Skeletal muscle cell (primary cell): ENCODE results near the gene ZFP28.
A peak's percentile ranks its signal among the peaks of the same experiment; 100 is the strongest.

Experiments used
- DNase-seq: peaks from one replicate; pipeline ENCODE4 v3.0.0-alpha.2; 2010; ENCODE audit warnings: low read depth
- H3K4me3 ChIP-seq: 2 replicates; pipeline ENCODE4 v1.5.1; 2011; ENCODE audit warnings: low read depth, mild to moderate bottlenecking, control low read depth, low read length, moderate library complexity

ZFP28 gene

DNA sequence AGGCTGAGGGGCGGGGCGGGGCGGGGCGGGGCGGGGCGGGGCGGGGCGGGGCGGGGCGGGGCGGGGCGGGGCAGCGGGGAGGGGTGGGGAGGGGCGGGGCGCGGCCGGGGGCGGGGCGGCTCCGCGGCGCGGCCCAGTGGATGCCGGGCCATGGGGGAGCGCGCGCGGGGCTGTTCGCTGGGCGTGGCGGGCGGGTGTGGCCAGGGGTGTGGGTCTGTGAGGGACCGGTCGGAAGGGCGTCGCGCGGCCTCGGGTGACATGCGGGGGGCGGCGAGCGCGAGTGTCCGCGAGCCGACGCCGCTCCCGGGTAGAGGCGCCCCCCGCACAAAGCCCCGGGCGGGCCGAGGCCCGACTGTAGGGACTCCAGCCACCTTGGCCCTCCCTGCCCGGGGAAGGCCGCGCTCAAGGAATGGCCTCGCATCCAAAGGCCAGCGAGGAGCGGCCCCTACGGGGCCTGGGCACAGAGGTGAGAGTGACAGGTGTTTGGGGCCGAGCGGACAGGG lies at the start of gene ZFP28:
Gene ZFP28 (plus strand): TSS at position 188 of the 503 bp plus-strand sequence. CDS start 71 bp downstream, at position 259.
- DNase-seq: no peak
- peak within 1 kb of the TSS; percentile 77 for H3K4me3 ChIP-seq

DNA sequence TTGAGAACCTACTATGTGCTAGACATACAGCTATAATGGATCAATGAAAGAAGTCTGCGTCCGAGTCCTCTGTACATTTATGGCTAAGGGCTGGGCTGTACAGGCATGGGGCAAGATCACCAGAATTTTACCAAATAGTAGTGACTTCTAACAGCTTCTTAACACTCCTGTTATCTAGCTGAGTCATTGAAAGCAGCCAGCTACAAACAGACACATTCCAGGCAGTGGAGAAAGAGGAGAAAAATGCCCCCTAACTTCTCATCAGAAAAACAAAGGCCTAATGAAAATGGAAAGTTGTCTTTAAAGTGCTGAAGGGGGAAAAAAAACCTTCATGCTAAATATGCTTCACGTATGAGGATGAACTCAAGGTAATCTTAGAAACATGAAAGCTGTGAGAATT lies 47.3 kb upstream of the ZFP28 start:
- H3K4me3 ChIP-seq: no peak overlapping the region
- DNase-seq: no peak

DNA sequence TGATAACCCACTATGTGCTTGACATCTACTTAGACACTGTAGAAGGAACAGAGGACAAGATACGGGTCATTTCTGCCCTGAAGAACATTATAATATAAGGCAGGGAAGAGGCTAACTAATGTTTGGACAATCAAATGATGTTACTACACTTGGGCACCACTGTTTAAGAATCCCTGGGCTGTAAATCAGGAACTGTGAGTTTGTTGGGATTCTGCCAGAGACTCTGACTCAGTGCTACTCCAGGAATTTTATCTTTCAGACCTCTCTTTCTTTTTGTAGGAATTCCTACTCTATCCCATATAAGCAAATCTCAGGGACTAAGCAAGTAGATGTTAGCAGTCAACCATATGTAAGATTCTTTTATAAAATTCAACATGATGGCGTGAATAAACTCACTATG lies 34.2 kb upstream of the ZFP28 start:
- DNase-seq: peak; percentile 23
- no peak overlapping the region for H3K4me3 ChIP-seq

DNA sequence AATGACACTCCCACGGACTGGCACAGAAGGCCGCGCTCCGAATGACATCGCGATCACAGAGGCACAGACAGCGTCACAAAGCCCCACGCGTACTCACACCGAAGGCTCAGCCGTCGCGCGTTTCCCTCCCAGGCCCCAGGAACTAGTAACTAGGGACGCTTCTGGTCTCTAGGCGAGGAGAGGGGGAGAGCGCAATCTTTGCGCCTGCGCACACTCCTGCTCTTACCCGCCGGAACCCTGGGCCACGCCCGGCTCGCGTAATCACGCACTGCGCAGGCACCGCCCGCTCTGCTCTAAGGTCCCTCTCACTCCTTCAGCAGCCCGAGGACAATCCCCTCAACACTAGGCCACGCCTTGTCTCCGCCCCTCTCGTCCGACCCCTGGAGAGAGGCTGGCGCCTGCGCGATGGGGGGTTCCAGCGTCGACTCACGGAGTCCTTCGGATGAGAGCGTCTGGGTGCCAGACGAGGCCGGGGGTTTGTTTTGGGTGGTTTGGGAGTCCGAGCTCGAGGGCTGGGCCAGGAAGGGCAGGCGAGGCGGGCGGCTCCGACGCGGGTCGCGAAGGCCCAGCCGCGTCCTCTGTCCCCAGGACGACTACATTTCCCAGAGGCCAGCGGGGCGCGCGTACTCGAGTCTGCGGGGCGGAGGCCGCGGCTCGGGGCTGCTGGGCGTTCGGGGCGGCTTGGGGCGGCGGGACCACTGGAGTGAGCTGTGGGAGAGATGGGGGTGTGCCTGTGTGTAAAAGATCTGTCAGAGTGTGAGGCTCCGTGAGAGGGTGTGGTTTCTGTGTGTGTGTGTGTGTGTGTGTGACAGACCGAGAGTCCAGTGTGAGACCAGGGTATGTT lies 31.1 kb upstream of the ZFP28 start, which contains the start of gene ZNF471:
Gene ZNF471 (plus strand): TSS at position 410 of the 844 bp plus-strand sequence. CDS start 3,717 bp downstream, outside the sequence.
- peak; percentile 95 for DNase-seq
- H3K4me3 ChIP-seq: peak within 1 kb of the TSS; percentile 71

DNA sequence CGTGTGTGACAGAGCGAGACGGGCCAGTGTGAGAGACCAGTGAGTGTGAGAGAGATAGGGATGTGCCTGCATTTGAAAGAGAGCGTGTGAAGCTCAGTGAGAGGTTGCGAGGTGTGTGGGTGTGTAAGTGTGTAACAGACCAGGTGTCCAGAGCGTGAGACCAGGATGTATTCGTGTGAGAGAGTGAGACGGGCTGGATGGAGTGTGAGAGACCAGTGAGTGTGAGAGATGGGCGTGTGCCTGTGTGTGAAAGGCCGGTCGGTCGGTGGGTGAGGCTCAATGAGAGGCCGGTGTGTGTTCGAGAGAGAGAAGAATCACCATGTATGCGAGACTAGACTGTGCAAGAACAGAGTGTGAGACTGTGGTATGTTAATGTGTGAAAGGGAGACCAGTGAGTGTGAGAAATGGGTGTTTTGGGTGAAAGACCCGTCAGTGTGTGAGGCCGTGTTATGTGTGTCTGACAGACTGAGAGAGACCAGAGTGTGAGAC lies 30.4 kb upstream of the ZFP28 start:
- H3K4me3 ChIP-seq: peak overlapping the region; percentile 71
- no peak for DNase-seq

DNA sequence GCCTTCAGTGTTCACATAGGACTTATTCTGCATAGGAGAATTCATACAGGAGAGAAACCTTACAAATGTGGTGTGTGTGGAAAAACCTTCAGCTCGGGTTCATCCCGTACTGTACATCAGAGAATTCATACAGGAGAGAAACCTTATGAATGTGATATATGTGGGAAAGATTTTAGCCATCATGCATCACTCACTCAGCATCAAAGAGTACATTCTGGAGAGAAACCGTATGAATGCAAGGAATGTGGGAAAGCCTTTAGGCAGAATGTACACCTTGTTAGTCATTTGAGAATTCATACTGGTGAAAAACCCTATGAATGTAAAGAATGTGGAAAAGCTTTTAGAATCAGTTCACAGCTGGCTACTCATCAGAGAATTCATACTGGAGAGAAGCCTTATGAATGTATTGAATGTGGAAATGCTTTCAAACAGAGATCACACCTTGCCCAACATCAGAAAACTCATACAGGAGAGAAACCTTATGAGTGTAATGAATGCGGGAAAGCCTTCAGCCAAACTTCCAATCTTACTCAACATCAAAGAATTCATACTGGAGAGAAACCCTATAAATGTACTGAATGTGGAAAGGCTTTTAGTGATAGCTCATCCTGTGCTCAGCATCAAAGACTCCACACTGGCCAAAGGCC lies 13.4 kb upstream of the ZFP28 start:
- no peak overlapping the region for H3K4me3 ChIP-seq
- no peak for DNase-seq

DNA sequence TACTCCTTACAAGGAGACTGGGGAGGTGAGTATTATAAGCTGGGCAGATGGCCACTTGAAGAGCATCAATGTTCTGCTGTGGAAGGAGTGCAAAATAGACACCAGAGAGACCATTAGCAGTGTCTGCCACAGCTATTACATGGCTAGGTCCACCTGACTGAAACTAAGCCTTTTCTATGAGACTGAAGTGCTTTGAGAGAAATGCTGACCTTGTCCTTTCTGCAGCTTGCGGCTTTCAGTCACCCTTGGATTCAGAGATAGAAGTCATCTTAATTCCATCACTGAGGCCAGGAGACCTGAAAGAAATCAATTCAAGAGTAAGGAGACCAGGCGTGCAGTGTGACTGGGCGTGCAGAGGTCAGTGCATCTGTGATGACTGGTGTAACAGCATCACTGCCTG lies 1.3 kb upstream of the ZFP28 start:
- no peak for DNase-seq
- peak overlapping the region; percentile 77 for H3K4me3 ChIP-seq

DNA sequence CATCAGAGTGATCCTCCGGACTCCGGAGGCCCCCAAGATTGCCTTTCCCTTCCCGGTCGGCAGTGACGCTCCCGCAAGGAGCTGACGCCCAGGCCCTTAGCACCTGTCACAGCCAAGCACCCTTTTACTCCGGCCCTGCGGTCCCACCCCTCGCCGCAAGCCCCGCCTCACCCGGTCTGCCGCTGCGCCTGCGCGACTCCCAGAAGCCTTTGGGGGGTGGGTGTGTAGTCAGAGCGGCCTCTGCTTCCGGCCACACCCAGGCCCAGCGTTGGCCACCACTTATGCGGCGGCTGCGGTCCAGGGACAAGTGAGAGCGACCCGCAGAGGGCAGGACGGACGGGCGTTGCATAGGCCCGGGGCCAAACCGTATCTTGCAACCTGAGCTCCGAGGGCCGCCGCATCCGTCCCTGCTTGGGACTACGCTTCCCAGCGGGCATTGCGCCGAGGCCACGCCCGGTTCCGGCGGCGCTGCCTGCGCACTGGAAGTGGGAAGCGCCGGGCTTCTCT lies 441 bp upstream of the ZFP28 start:
- peak overlapping the region; percentile 77 for H3K4me3 ChIP-seq
- peak; percentile 67 for DNase-seq

DNA sequence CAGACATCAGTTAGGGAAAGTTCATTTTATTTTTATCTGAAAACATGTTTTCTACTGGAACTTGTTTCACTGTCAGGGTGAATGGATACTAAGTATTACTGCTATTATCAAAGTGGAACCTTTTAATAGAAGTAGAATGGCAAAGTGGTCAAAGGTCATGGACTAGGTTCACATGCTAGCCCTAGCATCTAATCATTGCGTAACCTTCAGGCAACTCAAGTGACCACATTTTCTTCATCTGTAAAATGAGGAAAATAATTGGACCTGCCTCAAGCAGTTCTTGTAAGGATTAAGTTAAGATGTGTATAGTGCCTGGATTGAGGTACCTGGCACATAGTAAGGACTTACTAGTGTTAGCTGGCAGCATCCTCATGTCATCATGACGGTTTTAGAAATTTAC lies 5.0 kb downstream of the ZFP28 start:
- no peak overlapping the region for H3K4me3 ChIP-seq
- DNase-seq: no peak

DNA sequence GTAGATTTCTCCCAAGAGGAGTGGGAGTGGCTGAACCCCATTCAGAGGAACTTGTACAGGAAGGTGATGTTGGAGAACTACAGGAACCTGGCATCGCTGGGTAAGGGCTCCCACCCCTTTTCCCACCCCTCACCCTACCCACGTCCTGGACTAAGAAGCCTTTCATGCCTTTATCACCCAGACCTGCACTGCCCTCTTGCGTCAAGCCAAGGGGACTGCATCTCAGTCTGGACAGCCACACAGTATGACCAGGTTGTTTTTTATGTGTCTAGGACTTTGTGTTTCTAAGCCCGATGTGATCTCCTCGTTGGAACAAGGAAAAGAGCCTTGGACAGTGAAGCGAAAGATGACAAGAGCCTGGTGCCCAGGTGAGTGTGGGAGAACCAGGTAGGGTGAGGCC lies 8.8 kb downstream of the ZFP28 start:
- no peak overlapping the region for H3K4me3 ChIP-seq
- DNase-seq: no peak

DNA sequence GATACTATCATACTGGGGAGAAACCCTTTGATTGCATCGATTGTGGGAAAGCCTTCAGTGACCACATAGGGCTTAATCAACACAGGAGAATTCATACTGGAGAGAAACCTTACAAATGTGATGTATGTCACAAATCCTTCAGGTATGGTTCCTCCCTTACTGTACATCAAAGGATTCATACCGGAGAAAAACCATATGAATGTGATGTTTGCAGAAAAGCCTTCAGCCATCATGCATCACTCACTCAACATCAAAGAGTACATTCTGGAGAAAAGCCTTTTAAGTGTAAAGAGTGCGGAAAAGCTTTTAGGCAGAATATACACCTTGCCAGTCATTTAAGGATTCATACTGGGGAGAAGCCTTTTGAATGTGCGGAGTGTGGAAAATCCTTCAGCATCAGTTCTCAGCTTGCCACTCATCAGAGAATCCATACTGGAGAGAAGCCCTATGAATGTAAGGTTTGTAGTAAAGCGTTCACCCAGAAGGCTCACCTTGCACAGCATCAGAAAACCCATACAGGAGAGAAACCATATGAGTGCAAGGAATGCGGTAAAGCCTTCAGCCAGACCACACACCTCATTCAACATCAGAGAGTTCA lies 15.6 kb downstream of the ZFP28 start:
- DNase-seq: no peak
- no peak overlapping the region for H3K4me3 ChIP-seq

DNA sequence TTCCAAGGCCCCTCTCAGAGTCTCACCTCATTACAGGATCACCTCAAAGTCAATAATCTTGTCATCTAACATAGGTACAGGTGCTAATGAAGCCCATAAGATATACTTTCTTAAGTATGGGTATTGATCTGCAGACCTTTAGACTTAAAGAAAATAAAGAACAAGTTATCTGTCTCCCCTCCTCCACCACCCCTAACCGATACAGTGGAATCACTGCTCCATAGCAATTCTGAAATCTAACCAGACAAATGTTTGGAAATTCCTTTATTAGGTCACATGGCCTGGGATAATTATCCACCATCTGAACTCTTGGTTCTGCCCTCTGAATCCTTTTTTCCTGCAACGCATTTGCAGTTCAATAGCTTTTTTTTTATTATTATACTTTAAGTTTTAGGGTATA lies 24.0 kb downstream of the ZFP28 start:
- no peak overlapping the region for H3K4me3 ChIP-seq
- DNase-seq: no peak

DNA sequence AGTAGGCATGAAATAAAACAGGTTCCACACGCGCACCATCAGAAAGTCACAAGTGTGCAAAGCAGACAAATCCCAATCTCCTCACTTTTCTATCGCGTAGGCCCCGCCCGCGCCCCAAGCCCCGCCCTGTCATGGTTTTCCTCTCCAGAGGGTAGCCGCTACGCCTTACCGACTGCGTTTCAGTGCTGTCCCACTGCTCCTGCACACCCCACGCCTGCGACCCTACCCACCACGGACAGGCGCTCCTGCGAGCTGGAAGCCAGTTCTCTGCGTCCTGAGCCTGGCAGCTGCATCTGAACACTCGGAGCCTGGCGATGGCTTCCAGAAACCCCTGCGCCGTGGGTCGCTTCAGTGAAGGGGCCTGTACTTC lies 28.1 kb downstream of the ZFP28 start:
- peak overlapping the region; percentile 91 for H3K4me3 ChIP-seq
- DNase-seq: no peak

DNA sequence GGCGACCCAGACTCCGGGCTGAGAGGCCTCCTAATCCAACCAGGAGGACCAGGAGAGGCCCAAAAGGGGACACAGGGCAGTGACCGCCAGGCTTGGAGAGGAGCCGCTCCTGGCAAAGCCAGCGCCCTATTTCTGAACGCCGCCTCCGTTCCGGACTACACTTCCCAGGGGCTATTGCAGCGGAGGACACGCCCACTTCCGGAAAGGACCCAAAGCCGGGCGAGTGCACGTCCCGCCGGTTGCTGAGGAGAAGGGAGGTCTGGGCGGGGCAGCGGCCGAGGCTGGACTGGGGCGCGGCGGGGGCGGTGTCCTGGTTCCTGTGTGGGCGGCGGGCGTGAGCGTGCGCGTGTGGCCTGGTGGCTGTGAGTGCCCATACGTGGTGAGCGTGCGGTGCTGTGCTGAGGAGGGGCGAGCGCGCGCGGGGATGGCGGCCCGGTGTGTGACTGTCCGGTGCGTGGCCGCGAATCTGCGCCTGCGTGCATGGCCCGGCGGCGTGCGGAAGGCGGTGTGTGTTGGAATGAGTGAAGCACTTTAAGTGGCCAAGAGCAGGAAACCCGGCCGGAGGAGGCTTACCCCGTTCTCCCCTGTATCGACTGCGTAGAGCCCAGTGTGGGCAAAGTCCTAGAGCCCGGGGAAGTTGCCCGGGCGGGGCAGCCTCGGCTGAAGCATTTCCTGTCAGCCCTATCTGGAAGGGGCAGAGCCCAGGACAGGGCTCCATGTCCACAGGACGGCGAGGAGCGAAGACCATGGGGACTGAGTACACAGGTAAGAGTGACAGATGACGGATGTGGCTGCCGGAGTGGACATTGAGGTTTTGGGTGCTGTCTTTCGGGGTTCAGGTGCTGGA lies 28.7 kb downstream of the ZFP28 start, which contains the start of gene ZNF470:
Gene ZNF470 (plus strand): TSS at position 195 of the 847 bp plus-strand sequence. CDS start 2,844 bp downstream, outside the sequence.
- DNase-seq: peak; percentile 76
- H3K4me3 ChIP-seq: peak within 1 kb of the TSS; percentile 91

DNA sequence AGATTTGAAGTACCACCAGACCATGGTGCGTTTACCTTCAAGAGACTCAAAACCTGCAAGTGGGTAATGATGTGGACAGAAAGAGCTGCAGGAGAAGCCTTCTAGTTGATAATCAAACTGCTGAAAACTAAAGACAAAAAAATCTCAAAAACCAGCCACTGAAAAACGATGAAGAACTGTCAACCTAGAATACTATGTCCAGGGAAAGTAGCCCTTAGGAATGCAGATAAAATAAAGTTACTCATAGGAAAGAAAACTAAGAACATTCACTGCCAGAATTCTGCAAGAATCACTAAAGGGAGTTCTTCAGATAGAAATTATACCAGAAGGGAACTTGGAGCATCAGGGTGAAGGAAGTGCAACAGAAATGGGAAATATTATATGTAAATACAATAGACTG lies 33.8 kb downstream of the ZFP28 start:
- no peak for DNase-seq
- no peak overlapping the region for H3K4me3 ChIP-seq

DNA sequence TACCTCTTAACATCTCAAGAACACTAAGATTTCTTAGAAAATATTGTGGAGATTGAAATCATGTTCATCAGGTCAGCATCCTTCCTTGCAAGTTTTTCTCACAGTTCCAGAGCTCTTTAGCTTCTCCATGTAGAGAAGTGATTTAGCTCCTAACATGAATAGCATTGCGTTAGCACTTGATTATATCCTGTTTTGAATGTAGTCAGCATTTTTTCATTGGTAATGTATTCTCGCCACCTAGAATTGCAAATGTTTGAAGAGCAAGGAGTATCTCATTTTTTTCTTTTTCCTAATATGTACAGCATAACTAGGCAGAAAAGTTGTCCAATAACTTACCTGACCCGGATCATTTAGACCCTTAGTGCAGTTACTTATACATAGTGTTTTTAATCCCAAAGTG lies 35.2 kb downstream of the ZFP28 start:
- no peak overlapping the region for H3K4me3 ChIP-seq

DNA sequence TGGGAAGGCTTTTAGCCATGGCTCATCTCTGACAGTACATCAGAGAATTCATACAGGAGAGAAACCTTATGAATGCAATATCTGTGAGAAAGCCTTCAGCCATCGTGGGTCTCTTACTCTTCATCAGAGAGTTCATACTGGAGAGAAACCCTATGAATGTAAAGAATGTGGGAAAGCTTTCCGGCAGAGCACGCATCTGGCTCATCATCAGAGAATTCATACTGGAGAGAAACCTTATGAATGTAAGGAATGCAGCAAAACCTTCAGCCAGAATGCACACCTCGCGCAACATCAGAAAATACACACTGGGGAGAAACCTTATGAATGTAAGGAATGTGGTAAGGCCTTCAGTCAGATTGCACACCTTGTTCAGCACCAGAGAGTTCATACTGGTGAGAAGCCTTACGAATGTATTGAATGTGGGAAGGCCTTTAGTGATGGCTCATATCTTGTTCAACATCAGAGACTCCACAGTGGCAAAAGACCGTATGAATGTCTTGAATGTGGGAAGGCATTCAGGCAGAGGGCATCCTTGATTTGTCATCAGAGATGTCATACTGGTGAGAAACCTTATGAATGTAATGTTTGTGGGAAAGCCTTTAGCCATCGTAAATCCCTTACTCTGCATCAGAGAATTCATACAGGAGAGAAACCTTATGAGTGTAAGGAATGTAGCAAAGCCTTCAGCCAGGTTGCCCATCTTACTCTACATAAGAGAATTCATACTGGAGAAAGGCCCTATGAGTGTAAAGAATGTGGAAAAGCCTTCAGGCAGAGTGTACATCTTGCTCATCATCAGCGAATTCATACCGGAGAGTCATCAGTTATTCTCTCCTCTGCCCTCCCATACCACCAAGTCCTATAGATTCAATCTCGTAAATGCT lies 39.2 kb downstream of the ZFP28 start:
- no peak for DNase-seq
- H3K4me3 ChIP-seq: no peak overlapping the region

More for the DNA sequence above, 35.2 kb downstream of the ZFP28 start:
- no peak for DNase-seq

DNA sequence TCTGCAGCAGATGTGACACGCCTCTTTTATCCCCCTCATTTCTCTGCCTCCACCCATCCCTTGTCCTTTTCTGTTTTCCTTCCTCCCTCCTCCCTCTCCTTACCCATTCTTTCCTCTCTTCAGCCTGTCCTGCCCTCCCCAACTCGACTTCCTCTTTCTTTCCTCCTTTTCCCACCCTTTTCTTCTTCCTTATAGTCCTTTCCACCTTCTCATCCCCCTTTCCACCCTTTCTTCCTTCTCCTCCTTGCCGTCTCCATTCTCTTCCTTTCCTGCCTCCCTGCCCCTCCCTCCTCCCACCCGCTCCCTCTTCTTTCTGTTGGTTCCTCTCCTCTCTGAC lies 55.7 kb downstream of the ZFP28 start:
- H3K4me3 ChIP-seq: peak overlapping the region; percentile 94
- DNase-seq: no peak
